ENCODE measurements around the gene CYP2W1.

CYP2W1 gene

GRCh38 chr7:1014681-1015080, 31.7 kb downstream of the CYP2W1 start:
- Histone ChIP-seq H2AFZ (ENCODE audit: low read length) (no peak overlapping the region), H3K9ac (ENCODE audit: low read length) (no peak overlapping the region), H3K79me2 (ENCODE audit: low read length) (no peaks in the 10 kb centered on the region; the same call in 1 of the 2 replicates), H3K27me3 (replicated peaks; ENCODE audit: insufficient read depth, low read length) (no peaks in the 10 kb centered on the region), H4K20me1 (ENCODE audit: insufficient read depth, low read length) (no peaks in the 10 kb centered on the region), H3K36me3 (replicated peaks; ENCODE audit: insufficient read depth, low read length) (no peaks in the 10 kb centered on the region), H3K4me2 (ENCODE audit: low read depth, low read length) (no peak overlapping the region), H3K27ac (ENCODE audit: low read length) (no peak overlapping the region), H3F3A (ENCODE audit: insufficient read depth, low read length) (no peaks in the 10 kb centered on the region), H3K9me3 (replicated peaks; ENCODE audit: insufficient read depth, low read length) (no peaks in the 10 kb centered on the region), H3K4me3 (ENCODE audit: low read length) (no peak overlapping the region), H3K4me1 (ENCODE audit: low read length) (no peaks in the 10 kb centered on the region), H3K9me2 (replicated peaks; ENCODE audit: insufficient read depth, low read length) (no peaks in the 10 kb centered on the region)
- no peak for DNase-seq
- TF ChIP-seq, protein P1, sequence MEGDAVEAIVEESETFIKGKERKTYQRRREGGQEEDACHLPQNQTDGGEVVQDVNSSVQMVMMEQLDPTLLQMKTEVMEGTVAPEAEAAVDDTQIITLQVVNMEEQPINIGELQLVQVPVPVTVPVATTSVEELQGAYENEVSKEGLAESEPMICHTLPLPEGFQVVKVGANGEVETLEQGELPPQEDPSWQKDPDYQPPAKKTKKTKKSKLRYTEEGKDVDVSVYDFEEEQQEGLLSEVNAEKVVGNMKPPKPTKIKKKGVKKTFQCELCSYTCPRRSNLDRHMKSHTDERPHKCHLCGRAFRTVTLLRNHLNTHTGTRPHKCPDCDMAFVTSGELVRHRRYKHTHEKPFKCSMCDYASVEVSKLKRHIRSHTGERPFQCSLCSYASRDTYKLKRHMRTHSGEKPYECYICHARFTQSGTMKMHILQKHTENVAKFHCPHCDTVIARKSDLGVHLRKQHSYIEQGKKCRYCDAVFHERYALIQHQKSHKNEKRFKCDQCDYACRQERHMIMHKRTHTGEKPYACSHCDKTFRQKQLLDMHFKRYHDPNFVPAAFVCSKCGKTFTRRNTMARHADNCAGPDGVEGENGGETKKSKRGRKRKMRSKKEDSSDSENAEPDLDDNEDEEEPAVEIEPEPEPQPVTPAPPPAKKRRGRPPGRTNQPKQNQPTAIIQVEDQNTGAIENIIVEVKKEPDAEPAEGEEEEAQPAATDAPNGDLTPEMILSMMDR (IDR thresholded peaks at IDR 0.05; ENCODE audit: low read length) = no peak
- TF ChIP-seq EZH2phosphoT487 (IDR thresholded peaks at IDR 0.05; ENCODE audit: low read length) (no peak), EZH2 (optimal IDR thresholded peaks at IDR 0.05; ENCODE audit: low read depth, low read length) (no peak)

DNA sequence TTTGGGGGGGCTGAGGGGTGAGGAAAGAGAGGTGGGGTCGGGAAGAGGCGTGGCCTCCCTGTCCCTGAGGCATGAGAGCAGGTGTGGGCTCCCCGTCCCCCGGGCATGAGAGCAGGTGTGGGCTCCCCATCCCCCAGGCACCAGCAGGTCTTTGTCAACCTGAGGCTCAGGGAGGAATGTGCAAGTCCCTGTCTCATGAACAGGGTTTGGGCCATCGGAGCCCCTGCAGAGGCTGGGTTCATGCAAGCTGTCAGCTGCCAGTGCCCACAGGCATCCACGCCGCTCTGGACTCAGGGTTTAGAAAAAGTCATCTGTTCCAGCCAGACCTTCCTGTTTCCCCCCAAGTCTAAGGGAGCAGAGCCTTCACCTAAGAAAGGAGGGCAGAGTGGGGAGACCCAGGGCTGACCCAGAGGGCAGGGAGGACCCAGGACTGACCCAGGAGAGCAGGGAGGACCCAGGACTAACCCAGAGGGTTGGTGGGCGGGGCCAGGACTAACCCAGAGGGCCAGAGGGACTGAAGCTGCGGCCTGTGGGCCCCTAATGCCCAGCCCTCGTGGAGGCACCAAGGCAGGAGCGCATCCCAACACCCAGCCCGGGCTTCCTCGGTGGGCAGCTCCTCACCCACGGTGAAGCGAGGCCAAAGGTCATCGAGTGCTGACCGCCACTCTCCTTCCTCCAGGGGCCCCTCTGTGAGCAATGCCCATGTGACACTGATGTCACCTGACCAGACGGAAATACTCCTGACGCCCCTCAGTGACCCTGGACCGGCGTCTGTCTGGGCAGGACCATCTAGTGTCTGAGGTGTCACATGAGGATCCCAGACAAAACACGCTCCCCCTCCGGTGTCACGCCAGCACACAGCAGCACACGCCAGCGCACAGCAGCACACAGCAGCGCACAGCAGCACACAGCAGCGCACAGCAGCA, 32.5 kb downstream of the CYP2W1 start:
- Histone ChIP-seq H3K4me2 (ENCODE audit: low read depth, low read length) (no peak overlapping the region), H2AFZ (ENCODE audit: low read length) (no peak overlapping the region), H3K9me3 (replicated peaks; ENCODE audit: insufficient read depth, low read length) (no peaks in the 10 kb centered on the region), H3F3A (ENCODE audit: insufficient read depth, low read length) (no peaks in the 10 kb centered on the region), H3K27ac (ENCODE audit: low read length) (no peak overlapping the region), H3K79me2 (ENCODE audit: low read length) (no peaks in the 10 kb centered on the region; the same call in 1 of the 2 replicates), H3K27me3 (replicated peaks; ENCODE audit: insufficient read depth, low read length) (no peaks in the 10 kb centered on the region), H3K9me2 (replicated peaks; ENCODE audit: insufficient read depth, low read length) (no peaks in the 10 kb centered on the region), H4K20me1 (ENCODE audit: insufficient read depth, low read length) (no peaks in the 10 kb centered on the region), H3K36me3 (replicated peaks; ENCODE audit: insufficient read depth, low read length) (no peaks in the 10 kb centered on the region), H3K4me3 (ENCODE audit: low read length) (no peak overlapping the region), H3K4me1 (ENCODE audit: low read length) (no peaks in the 10 kb centered on the region), H3K9ac (ENCODE audit: low read length) (no peak overlapping the region)
- no peak for DNase-seq
- TF ChIP-seq, protein P1 (IDR thresholded peaks at IDR 0.05; ENCODE audit: low read length) = no peak
- TF ChIP-seq EZH2phosphoT487 (IDR thresholded peaks at IDR 0.05; ENCODE audit: low read length) (no peak), EZH2 (optimal IDR thresholded peaks at IDR 0.05; ENCODE audit: low read depth, low read length) (no peak)

- no peaks in the 10 kb centered on the region for H3K27me3 ChIP-seq (replicated peaks; ENCODE audit: insufficient read depth, low read length)
- DNase-seq = no peak
- H4K20me1 ChIP-seq (ENCODE audit: insufficient read depth, low read length) = no peaks in the 10 kb centered on the region
- no peaks in the 10 kb centered on the region for H3K9me2 ChIP-seq (replicated peaks; ENCODE audit: insufficient read depth, low read length)
- H3K9me3 ChIP-seq (replicated peaks; ENCODE audit: insufficient read depth, low read length) = no peaks in the 10 kb centered on the region
- H3K4me1 ChIP-seq (ENCODE audit: low read length) = no peaks in the 10 kb centered on the region
- no peak overlapping the region for H2AFZ ChIP-seq (ENCODE audit: low read length)
- no peaks in the 10 kb centered on the region for H3F3A ChIP-seq (ENCODE audit: insufficient read depth, low read length)
- H3K4me3 ChIP-seq (ENCODE audit: low read length) = no peak overlapping the region
- no peak overlapping the region for H3K9ac ChIP-seq (ENCODE audit: low read length)
- no peaks in the 10 kb centered on the region for H3K36me3 ChIP-seq (replicated peaks; ENCODE audit: insufficient read depth, low read length)
- H3K79me2 ChIP-seq (ENCODE audit: low read length) = peaks cover 5% of the 10 kb centered on the region
- TF ChIP-seq EZH2phosphoT487 (IDR thresholded peaks at IDR 0.05; ENCODE audit: low read length) (no peak), EZH2 (optimal IDR thresholded peaks at IDR 0.05; ENCODE audit: low read depth, low read length) (no peak)
- TF ChIP-seq, protein P1 (IDR thresholded peaks at IDR 0.05; ENCODE audit: low read length) = no peak
- no peak overlapping the region for H3K27ac ChIP-seq (ENCODE audit: low read length)
- H3K4me2 ChIP-seq (ENCODE audit: low read depth, low read length) = no peak overlapping the region
These were observed 33.9 kb downstream of the CYP2W1 start for GRCh38 chr7:1016577-1017531.
